ENCODE results near the gene NCK1.
"Not testable (repeated sequence)": the region's sequence is repeated elsewhere in the genome, so short reads cannot be mapped to it uniquely, and the experiment has no call there.

The NCK1 gene

DNA sequence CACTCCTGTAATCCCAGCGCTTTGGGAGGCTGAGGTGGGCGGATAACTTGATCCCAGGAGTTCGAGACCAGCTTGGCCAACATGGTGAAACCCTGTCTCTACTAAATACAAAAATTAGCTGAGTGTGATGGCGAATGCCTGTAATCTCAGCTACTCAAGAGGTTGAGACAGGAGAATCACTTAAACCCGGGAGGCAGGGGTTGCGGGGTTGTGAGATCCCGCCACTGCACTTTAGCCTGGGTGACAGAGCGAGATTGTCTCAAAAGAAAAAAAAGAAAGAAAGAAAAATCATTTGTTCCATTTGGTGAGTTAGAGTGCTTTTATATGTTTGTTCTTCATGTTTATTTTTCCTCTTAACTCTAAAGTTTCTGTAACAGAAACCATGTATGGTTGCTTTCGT lies 7.3 kb downstream of the NCK1 start:
- DNase-seq = no peak

- not testable (repeated sequence) for DNase-seq
Observed at GRCh38 chr3:136872258-136872657, 10.2 kb downstream of the NCK1 start.

DNA sequence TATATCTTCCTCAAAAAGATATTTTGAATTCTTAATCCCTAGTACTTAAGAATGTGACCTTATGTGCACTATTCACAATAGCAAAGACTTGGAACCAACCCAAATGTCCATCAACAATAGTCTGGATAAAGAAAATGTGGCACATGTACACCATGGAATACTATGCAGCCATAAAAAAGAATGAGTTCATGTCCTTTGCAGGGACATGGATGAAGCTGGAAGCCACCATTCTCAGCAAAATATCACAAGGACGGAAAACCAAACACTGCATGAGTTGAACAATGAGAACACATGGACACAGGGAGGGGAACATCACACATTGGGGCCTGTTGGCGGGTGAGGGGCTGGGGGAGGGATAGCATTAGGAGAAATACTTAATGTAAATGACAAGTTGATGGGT lies 17.5 kb downstream of the NCK1 start:
- not testable (repeated sequence) for DNase-seq

DNA sequence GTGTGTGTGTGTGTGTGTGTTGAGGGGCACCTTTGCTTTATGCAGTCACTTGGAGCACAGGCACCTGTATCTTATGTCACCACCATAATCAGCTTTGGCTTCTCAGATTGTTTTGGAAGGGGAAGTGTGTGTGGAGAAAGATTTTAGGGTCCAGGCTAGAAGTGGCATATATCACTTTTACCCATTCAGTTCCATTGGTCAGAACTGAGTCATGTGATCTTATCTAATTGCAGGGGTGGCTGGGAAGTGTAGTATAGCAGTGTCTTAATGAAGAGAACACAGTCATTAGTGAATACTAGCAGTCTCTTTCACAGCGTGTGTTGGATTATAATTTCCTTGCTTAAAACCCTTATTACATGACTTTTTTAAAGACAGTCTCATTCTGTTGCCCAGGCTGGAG lies 20.6 kb downstream of the NCK1 start:
- no peak for DNase-seq

GRCh38 chr3:136883967-136884720 lies 22.1 kb downstream of the NCK1 start:
- no peak for DNase-seq

DNA sequence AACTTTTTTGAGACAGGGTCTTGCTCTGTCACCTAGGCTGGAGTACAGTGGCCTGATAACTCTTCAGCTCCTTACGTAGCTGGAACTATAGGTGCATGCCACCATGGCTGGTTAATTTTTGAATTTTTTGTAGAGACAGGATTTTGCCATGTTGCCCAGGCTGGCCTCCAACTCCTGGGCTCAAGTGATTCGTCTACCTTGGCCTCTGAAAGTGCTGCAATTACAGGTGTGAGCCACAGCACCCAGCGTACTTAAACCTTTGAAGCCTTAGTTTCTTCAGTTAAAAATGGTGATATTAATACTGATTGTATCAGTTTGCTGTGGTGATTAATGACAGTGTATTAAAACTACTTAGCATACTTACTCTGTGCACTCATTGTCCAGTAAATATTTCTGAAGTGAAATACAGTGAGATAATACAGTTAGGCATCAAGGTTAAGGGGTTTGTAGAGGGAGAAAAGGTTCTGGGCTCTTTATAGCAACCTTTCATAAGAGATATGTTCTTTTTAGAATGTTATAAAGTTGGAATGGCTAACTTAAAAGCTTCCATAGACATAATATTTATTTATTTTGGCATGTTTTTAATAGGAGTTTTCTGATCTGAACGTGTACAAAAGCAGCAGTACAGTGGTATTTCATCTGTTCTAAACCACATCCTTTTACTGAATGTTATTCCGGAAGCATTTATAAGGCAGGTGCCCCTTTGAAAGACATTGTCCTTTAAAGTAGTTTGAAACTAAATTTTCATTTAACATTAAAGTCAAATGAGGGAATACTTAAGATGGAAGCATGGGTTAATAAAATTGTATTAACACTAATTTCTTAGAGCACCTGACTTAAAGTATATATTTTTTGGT lies 23.6 kb downstream of the NCK1 start:
- no peak for DNase-seq

- DNase-seq = no peak
Observed at GRCh38 chr3:136889947-136890346, 27.9 kb downstream of the NCK1 start.

DNA sequence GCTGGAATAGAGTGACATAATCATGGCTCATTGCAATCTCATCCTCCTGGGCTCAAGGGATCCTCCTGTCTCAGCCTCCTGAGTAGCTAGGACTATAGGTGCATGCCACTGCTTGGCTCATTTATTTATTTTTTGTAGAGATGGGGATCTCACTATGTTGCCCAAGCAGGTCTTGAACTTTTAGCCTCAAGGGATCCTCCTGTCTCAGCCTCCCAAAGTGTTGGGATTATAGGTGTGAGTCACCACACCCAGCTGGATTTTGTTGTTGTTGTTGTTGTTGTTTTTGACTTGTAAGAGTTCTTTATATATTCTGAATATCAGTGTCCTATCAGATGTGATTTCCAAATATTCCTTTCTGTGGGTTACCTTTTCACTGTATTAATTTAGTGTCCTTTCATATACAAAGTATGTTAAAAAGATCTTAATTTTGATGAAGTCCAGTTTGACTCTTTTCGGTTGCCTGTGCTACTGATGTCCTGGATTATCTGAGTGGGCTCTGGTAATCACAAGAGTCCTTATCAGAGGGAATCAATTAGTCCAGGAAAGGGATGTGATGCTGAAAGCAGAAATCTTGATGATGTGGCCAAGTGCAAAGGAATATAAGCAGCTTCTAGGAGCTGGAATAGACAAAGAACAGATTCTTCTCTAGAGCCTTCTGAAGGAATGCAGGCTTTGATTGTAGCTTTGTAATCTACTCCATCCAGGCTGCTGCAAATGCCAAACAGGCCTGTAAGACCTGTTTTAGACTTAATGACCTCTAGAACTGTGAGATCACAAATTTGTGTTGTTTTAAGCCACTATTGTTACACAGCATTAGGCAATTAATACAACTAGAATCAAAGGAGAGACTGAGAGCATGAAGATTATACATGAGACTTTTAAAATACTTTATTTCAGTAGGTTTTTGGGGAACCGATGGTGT lies 30.2 kb downstream of the NCK1 start:
- no peak for DNase-seq

GRCh38 chr3:136893848-136894443 lies 31.9 kb downstream of the NCK1 start:
- peak; percentile 39 for DNase-seq

GRCh38 chr3:136897171-136897570 lies 35.2 kb downstream of the NCK1 start:
- not testable (repeated sequence) for DNase-seq

- no peak for DNase-seq
Observed at GRCh38 chr3:136898549-136898948, 36.5 kb downstream of the NCK1 start.

DNA sequence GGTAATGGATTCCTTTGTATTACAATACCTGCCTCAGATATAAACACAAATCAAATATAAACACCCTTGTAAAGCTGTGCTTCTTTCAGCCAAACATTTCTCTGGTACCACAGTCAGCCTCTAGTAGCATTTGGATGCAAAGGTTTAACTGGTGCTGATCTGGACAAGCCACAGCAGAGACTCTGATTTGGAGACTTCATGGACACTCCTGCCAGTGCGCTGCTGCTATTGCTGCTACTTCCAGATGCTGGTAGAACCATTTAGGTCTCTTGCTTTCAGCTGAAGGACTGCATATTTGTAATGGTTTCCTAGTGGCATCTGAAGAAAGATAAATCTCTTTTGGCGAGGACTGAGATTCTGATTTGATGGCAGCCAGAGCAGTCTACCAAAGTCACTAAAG lies 36.9 kb downstream of the NCK1 start:
- DNase-seq = no peak

- no peak for DNase-seq
Observed at GRCh38 chr3:136899622-136900158, 37.7 kb downstream of the NCK1 start.

DNA sequence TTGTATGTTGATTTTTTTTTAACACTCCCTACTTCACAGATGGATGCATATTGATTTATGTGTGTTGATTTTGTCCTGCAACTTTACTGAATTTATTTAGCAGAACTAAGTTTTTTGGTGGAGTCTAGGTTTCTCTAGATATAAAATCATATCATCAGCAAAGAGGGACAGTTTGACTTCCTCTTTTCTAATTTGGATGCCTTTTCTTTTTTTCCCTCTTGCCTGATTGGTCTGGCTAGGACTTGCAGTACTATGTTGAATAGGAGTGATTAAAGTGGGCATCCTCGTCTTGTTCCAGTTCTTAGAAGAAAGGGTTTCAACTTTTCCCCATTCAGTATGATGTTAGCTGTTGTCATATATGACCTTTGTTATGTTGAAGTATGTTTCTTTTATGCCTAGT lies 38.7 kb downstream of the NCK1 start:
- DNase-seq = not testable (repeated sequence)

DNA sequence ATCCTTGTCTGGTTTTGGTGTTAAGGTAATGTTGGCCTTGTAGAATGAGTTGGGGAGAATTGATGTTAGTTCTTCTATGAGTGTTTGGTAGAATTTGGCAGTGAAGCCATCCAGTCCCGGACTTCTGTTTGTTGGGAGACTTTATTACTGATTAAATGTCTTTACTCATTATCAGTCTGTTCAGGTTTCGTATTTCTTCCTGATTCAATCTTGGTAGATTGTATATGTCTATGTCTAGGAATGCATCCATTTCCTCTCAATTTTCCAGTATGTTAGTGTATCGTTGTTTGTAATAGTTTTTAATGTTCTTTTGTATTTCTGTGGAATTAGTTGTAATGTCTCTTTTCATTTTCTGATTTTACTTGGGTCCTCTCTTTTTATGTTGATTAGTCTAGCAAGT lies 39.4 kb downstream of the NCK1 start:
- no peak for DNase-seq

DNA sequence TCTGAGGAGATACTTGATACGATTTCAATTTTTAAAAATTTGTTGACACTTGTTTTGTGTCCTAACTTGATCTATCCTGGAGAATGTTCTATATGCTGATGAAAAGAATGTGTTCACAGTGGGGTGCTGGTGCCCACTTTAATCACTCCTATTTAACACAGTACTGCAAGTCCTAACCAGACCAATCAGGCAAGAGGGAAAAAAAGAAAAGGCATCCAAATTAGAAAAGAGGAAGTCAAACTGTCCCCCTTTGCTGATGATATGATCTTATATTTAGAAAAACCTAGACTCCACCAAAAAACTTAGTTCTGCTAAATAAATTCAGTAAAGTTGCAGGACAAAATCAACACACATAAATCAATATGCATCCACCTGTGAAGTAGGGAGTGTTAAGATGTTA lies 40.5 kb downstream of the NCK1 start:
- DNase-seq = not testable (repeated sequence)

GRCh38 chr3:136903899-136904298 lies 41.9 kb downstream of the NCK1 start:
- DNase-seq = no peak

- DNase-seq = no peak
Observed at GRCh38 chr3:136904746-136905145, 42.7 kb downstream of the NCK1 start.

DNA sequence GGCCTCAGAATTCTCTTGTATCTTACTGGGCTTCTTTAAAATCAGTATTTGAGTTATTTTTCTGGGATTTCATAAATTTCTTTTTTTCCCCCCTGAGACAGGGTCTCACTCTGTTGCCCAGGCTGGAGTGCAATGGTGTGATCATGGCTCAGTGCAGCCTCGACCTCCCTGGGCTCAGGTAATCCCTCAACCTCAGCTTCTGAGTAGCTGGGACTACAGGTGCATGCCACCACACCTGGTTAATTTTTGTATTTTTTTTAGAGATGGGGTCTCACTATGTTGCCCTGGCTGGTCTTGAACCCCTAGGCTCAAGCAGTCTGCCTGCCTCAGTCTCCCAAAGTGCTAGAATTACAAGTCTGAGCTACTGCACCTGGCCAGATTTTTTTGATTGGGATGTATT lies 43.5 kb downstream of the NCK1 start:
- DNase-seq = no peak

GRCh38 chr3:136906725-136907124 lies 44.7 kb downstream of the NCK1 start:
- no peak for DNase-seq

DNA sequence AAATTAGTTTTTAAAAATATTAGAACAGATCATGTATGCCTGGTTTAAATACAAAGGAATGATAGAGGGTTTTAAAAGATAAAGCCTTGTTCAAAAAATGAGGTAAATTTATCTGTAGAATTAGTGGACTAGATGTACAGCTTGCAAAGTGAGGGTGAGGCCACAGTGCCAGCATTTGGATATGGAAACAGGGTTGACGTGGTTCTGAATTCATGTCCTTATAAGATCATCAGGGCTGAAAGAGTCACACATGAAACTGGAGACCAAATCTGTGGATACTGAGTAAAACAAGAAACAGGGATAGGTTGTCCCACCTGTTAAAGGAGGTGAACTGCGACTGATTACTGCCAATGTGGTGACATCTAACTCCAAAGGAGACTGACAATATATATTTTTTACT lies 46.3 kb downstream of the NCK1 start:
- no peak for DNase-seq

GRCh38 chr3:136909187-136909586 lies 47.2 kb downstream of the NCK1 start:
- no peak for DNase-seq

All from kidney glomerular epithelial cell (primary cell).